Ovary (tissue), 9 donors: Measurements from ENCODE around the gene MRPL21. TPM values are rescaled to one million over a fixed set of nuclear protein-coding genes. Genes with fewer than 3 reads are reported as not detected.
A peak's percentile ranks its signal among the peaks of the same experiment; 100 is the strongest.

Source experiments
- DNase-seq, 5 donors: peaks; one replicate each; pipeline ENCODE4 v3.0.0-alpha.2; 2019 to 2020
- H3K27ac ChIP-seq, 2 donors: fragments of 200-600 bp; one replicate each; pipeline versions ENCODE4 v1.5.1 to v1.8.0; 2019 to 2022
- H3K27me3 ChIP-seq: fragments of 200-600 bp; one replicate; pipeline ENCODE4 v1.8.0; 2022
- H3K36me3 ChIP-seq: fragments of 200-600 bp; sonication (generic); one replicate; pipeline ENCODE4 v1.5.1; 2019
- H3K4me1 ChIP-seq: one replicate; pipeline ENCODE4 v1.8.1; 2013; ENCODE audit warnings: mild to moderate bottlenecking, moderate library complexity; ENCODE audit not compliant: insufficient read depth
- H3K4me3 ChIP-seq: fragments of 200-600 bp; sonication (generic); one replicate; pipeline ENCODE4 v1.5.1; 2017
- H3K9me3 ChIP-seq, 2 donors: fragments of 200-600 bp in 1 of 2; sonication (generic) in 1 of 2; one replicate each; pipeline versions ENCODE4 v1.5.1 to v1.8.1; 2013 to 2019; ENCODE audit warnings: mild to moderate bottlenecking in 1 of 2, moderate library complexity in 1 of 2
- CTCF ChIP-seq, 3 donors: fragments of 450-650 bp in 2 of 3; fragments of 200-600 bp in 1 of 3; IDR thresholded peaks; one replicate each; pipeline versions ENCODE4 v1.5.1 to v1.8.0; 2016 to 2022; ENCODE audit warnings: antibody characterized with exemption in 3 of 3, mild to moderate bottlenecking in 1 of 3
- EP300 ChIP-seq: sonication (generic); formaldehyde crosslinking; IDR thresholded peaks from one replicate; pipeline ENCODE4 v1.6.1; 2017; ENCODE audit warnings: antibody characterized with exemption
- POLR2A ChIP-seq: fragments of 450-650 bp; IDR thresholded peaks from one replicate; pipeline ENCODE4 v1.6.1; 2017; ENCODE audit warnings: antibody characterized with exemption, mild to moderate bottlenecking, moderate library complexity
- WGBS, 3 donors: extraction: QIAGEN DNeasy Blood & Tissue Kit in 1 of 3; methylation state at CpG; one replicate each; pipeline versions ENCODE4 v1.1.5 to v1.1.7; 2013 to 2017; 5-methylcytosine and 5-hydroxymethylcytosine counted together
- intact Hi-C, 4 donors: fragments of 100-400 bp; cut with DNase I; formaldehyde crosslinking; loops; one replicate each; pipeline versions ENCODE4 v1.11.0 to v1.15.1; 2022 to 2023
- polyA plus RNA-seq, 2 donors: library from polyadenylated mRNA; stranded (reverse); fragments of 200-250 nt in 1 of 2; fragments of 350-450 nt in 1 of 2; fragmentation: Illumina TruSeq in 1 of 2; extraction: RNeasy Lipid Tissue Mini Kit (QIAGEN cat#74804) in 1 of 2; gene quantifications; one replicate each; pipeline ENCODE4 v1.2.3, GENCODE V29; 2013 to 2014
- total RNA-seq, 7 donors: library from RNA; depleted of rRNA in 2 of 7; stranded (reverse); fragments of >200 nt in 2 of 7; fragmentation: NEBNext Ultra II Directional in 3 of 7; extraction: Animal tissue kit (Norgen Biotek cat#: 25700) in 3 of 7; gene quantifications; one replicate each; pipeline versions ENCODE4 v1.1.0 to v1.2.4, GENCODE V29; 2016 to 2023
- donor health status: DM: no; HTN: no; CAD: no; lungs with moderate emphysema.
- donor health status: DM: no; HTN: no; CAD: no.
- donor health status: Bipolar disorder and iron deficiency.
- donor health status: DM: yes; HTN: yes; CAD: no.
- donor health status: DM: no; HTN: no; CAD: no.
- donor health status: DM: yes; HTN: yes; CAD: no.

MRPL21 gene
- total and polyA plus RNA-seq, 9 donors, result 40.3 to 74.7 (median 59.3) TPM

GRCh38 chr11:68942095-68942620 is 38.5 kb upstream of the MRPL21 start:
- H3K9me3 ChIP-seq, result no peaks in the 10 kb centered on the region
- intact Hi-C loops, result loop anchor here in 1 of 4 donors (10.0 kb wide), 1 partner anchor 63 kb away; no protein-coding TSS in a partner anchor
- TF ChIP-seq CTCF (IDR thresholded peaks at IDR 0.05), result no peak
- TF ChIP-seq EP300, result no peak
- TF ChIP-seq POLR2A, result no peak
- H3K36me3 ChIP-seq, result no peaks in the 10 kb centered on the region
- peaks cover 9% of the 10 kb centered on the region for H3K4me1 ChIP-seq
- no peak overlapping the region for H3K4me3 ChIP-seq
- peak overlapping the region; percentile 57 to 75 for H3K27ac ChIP-seq
- H3K27me3 ChIP-seq, result no peaks in the 10 kb centered on the region
- DNase-seq, result no peak
- WGBS, 3 donors, result 37 to 50% (median 43%) methylated on average over 11 of the region's 11 CpGs

- no peak for TF ChIP-seq POLR2A
- TF ChIP-seq EP300, result no peak
- no peak for TF ChIP-seq CTCF (IDR thresholded peaks at IDR 0.05)
- H3K4me1 ChIP-seq, result peaks cover 5% of the 10 kb centered on the region
- H3K27me3 ChIP-seq, result no peaks in the 10 kb centered on the region
- no peaks in the 10 kb centered on the region for H3K36me3 ChIP-seq
- H3K9me3 ChIP-seq, result no peaks in the 10 kb centered on the region
- H3K27ac ChIP-seq, result peak overlapping the region in 1 of 2 donors; percentile 75
- H3K4me3 ChIP-seq, result no peak overlapping the region
- DNase-seq, result no peak
- intact Hi-C loops, result loop anchor here in 1 of 4 donors (10.0 kb wide), 1 partner anchor 63 kb away; no protein-coding TSS in a partner anchor
- WGBS, 3 donors, result 73 to 81% (median 78%) methylated on average over 18 of the region's 18 CpGs
Observed at GRCh38 chr11:68941324-68942094, 37.9 kb upstream of the MRPL21 start.

- DNase-seq, result no peak
- Histone ChIP-seq H3K4me1 (peaks cover 2% of the 10 kb centered on the region), H3K36me3 (no peaks in the 10 kb centered on the region), H3K9me3 (no peaks in the 10 kb centered on the region), H3K4me3 (no peak overlapping the region), H3K27me3 (no peaks in the 10 kb centered on the region), H3K27ac (no peak overlapping the region)
- intact Hi-C loops, result loop anchor here in 1 of 4 donors (10.0 kb wide), 1 partner anchor 64 kb away; no protein-coding TSS in a partner anchor
- 86 to 89% (median 88%) methylated on average over 20 of the region's 20 CpGs for whole genome bisulfite sequencing, 3 donors
- no peak for TF ChIP-seq CTCF (IDR thresholded peaks at IDR 0.05)
Observed at GRCh38 chr11:68940651-68941323, 37.2 kb upstream of the MRPL21 start.

GRCh38 chr11:68939583-68940555 is 36.2 kb upstream of the MRPL21 start:
- intact Hi-C loops, result loop anchor here in 2 of 4 donors (10.0 kb wide), 2 partner anchors 65 to 685 kb away; no protein-coding TSS in a partner anchor
- no peaks in the 10 kb centered on the region for H3K36me3 ChIP-seq
- H3K4me3 ChIP-seq, result no peak overlapping the region

More at GRCh38 chr11:68939583-68940555, 36.2 kb upstream of the MRPL21 start:
- no peaks in the 10 kb centered on the region for H3K27me3 ChIP-seq
- no peak for TF ChIP-seq POLR2A
- TF ChIP-seq CTCF (IDR thresholded peaks at IDR 0.05), result no peak
- TF ChIP-seq EP300, result no peak
- no peak for DNase-seq
- no peak overlapping the region for H3K27ac ChIP-seq
- WGBS, 3 donors, result 83 to 89% (median 85%) methylated on average over 33 of the region's 33 CpGs
- no peaks in the 10 kb centered on the region for H3K4me1 ChIP-seq
- no peaks in the 10 kb centered on the region for H3K9me3 ChIP-seq
